ENCODE data around the gene TDRD12. TPM values are rescaled to one million over a fixed set of nuclear protein-coding genes. Genes with fewer than 3 reads are reported as not detected.
"Not testable (repeated sequence)": the region's sequence is repeated elsewhere in the genome, so short reads cannot be mapped to it uniquely, and the experiment has no call there.

The TDRD12 gene
- total and polyA plus RNA-seq, 4 donors, result 0.40 to 0.93 (median 0.67) TPM

DNA sequence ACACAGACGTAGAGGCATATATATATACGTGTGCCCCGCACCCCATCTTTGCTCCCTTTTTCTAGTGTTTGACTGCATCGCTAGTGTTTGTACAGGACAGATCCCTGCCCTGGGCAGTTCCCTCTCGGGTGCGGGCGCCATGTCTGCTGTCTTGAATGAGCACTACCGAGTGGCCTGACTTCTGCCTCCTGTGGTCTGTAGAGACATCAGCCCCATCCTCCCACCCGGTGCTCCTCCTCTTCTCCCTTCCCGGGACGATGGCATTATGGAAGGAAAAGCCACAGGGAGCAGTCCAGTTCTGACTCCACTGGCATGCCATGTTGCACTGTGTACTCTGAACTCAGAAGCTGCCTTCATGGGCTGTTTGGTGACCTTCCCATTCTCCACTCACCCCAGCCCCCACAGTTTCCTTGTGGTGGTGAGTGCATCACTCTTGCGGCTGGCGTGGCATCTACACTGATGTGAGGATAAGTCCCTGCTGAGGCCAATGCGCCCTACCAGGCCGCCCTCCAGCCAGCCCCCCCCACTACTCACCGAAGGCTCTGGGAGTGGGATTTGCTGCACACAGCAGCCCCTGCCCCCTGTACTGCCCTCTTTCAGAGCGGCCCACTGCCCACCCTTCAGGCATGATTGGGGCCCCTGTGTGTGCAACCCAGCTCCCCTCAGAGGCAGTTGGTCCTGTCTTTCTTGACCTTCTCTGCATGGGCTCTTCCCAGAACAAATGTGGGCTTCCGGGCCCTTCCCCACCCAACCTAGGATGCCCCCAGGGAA is 25.2 kb downstream of the TDRD12 start:
- Histone ChIP-seq H3K36me3 (ENCODE audit: control insufficient read depth, insufficient read depth, low read length) (no peaks in the 10 kb centered on the region), H3K4me1 (ENCODE audit: control insufficient read depth, insufficient read depth, low read length) (peaks cover 12% of the 10 kb centered on the region), H3K27me3 (ENCODE audit: control insufficient read depth, insufficient read depth, low read length) (no peaks in the 10 kb centered on the region), H3K4me3 (ENCODE audit: low read depth, low read length) (no peak overlapping the region), H3K27ac (ENCODE audit: low read depth, low read length) (no peak overlapping the region), H3K9me3 (ENCODE audit: control insufficient read depth, insufficient read depth, low read length) (no peaks in the 10 kb centered on the region)
- no peak for DNase-seq (ENCODE audit: low read depth in 4 of 6, low spot score in 6 of 6)
- 95% methylated on average over 9 of the region's 18 CpGs for WGBS (ENCODE audit: insufficient coverage)

GRCh38 chr19:32745594-32746251 is 26.2 kb downstream of the TDRD12 start:
- H3K27ac ChIP-seq (ENCODE audit: low read depth, low read length); H3K27me3 ChIP-seq (ENCODE audit: control insufficient read depth, insufficient read depth, low read length); H3K36me3 ChIP-seq (ENCODE audit: control insufficient read depth, insufficient read depth, low read length); H3K9me3 ChIP-seq (ENCODE audit: control insufficient read depth, insufficient read depth, low read length); H3K4me3 ChIP-seq (ENCODE audit: low read depth, low read length): not testable (repeated sequence)
- 39% methylated on average over 2 of the region's 2 CpGs for WGBS (ENCODE audit: insufficient coverage)
- DNase-seq (ENCODE audit: low read depth in 4 of 6, low spot score in 6 of 6), result peak in 1 of 6 donors; percentile 50
- H3K4me1 ChIP-seq (ENCODE audit: control insufficient read depth, insufficient read depth, low read length), result peaks cover 12% of the 10 kb centered on the region

DNA sequence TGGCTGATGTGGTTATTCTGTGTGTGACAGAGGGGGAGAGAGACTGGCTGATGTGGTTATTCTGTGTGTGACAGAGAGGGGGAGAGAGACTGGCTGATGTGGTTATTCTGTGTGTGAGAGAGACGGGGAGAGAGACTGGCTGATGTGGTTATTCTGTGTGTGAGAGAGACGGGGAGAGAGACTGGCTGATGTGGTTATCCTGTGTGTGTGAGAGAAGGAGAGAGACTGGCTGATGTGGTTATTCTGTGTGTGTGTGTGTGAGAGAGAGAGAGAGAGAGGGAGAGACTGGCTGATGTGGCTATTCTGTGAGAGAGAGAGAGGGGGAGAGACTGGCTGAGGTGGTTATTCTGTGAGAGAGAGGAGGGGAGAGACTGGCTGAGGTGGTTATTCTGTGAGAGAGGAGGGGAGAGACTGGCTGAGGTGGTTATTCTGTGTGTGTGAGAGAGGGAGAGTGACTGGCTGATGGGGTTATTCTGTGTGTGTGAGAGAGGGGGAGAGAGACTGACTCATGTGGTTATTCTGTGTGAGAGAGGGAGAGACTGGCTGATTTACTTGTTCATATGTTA is 27.1 kb downstream of the TDRD12 start:
- not testable (repeated sequence) for H3K9me3 ChIP-seq (ENCODE audit: control insufficient read depth, insufficient read depth, low read length); H3K27ac ChIP-seq (ENCODE audit: low read depth, low read length); H3K36me3 ChIP-seq (ENCODE audit: control insufficient read depth, insufficient read depth, low read length); H3K27me3 ChIP-seq (ENCODE audit: control insufficient read depth, insufficient read depth, low read length); H3K4me3 ChIP-seq (ENCODE audit: low read depth, low read length)
- H3K4me1 ChIP-seq (ENCODE audit: control insufficient read depth, insufficient read depth, low read length), result peaks cover 12% of the 10 kb centered on the region
- 16% methylated on average over 2 of the region's 2 CpGs for WGBS (ENCODE audit: insufficient coverage)
- DNase-seq (ENCODE audit: low read depth in 4 of 6, low spot score in 6 of 6), result peak in 2 of 6 donors; percentile 24 to 84

DNA sequence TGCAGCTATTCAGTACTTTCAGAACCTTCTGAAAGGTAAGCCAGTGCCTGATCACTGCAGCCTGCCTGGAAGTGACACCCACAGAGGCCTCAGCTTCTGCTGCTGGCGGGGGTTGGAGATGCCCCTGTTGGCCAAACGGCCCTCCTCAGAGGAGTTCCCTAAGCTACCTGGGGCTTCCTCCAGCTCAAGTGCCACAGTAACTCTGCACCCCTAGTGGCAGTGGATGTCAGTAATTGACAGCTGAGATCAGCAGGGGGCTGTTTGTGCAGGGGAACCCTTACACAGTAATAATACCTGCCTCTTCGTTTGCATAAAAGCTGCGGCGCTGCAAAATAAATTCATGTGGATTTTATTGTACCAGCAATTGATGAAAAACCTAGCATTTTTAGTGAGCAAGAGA is 28.9 kb downstream of the TDRD12 start:
- WGBS (ENCODE audit: insufficient coverage), result 17% methylated on average over 2 of the region's 5 CpGs
- Histone ChIP-seq H3K9me3 (ENCODE audit: control insufficient read depth, insufficient read depth, low read length) (no peaks in the 10 kb centered on the region), H3K4me1 (ENCODE audit: control insufficient read depth, insufficient read depth, low read length) (peaks cover 12% of the 10 kb centered on the region), H3K36me3 (ENCODE audit: control insufficient read depth, insufficient read depth, low read length) (no peaks in the 10 kb centered on the region), H3K27ac (ENCODE audit: low read depth, low read length) (no peak overlapping the region), H3K4me3 (ENCODE audit: low read depth, low read length) (no peak overlapping the region), H3K27me3 (ENCODE audit: control insufficient read depth, insufficient read depth, low read length) (no peaks in the 10 kb centered on the region)
- peak in 1 of 6 donors; percentile 37 for DNase-seq (ENCODE audit: low read depth in 4 of 6, low spot score in 6 of 6)

DNA sequence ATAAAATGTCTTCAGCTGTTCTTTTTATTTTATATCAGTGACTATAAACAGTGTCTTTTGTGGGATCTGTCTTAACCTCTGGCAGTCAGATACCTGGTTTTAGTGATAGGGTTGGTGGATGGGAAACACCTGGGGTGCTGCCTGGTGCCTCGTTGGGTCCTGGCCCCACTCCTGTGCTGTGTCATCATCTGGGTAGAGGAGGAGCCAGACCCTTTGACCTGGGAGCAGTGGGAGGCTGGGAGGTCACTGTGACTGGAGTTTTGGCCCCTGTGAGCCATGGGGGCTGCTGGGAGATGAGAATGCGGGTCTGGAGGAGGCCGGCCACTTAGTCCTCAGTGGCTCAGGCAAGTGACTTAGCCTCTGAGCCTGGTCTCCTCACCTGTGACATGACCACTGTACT is 29.4 kb downstream of the TDRD12 start:
- Histone ChIP-seq H3K27ac (ENCODE audit: low read depth, low read length) (no peak overlapping the region), H3K9me3 (ENCODE audit: control insufficient read depth, insufficient read depth, low read length) (no peaks in the 10 kb centered on the region), H3K36me3 (ENCODE audit: control insufficient read depth, insufficient read depth, low read length) (no peaks in the 10 kb centered on the region), H3K27me3 (ENCODE audit: control insufficient read depth, insufficient read depth, low read length) (no peaks in the 10 kb centered on the region), H3K4me1 (ENCODE audit: control insufficient read depth, insufficient read depth, low read length) (peaks cover 12% of the 10 kb centered on the region), H3K4me3 (ENCODE audit: low read depth, low read length) (no peak overlapping the region)
- 72% methylated on average over 3 of the region's 3 CpGs for WGBS (ENCODE audit: insufficient coverage)
- DNase-seq (ENCODE audit: low read depth in 4 of 6, low spot score in 6 of 6), result no peak

DNA sequence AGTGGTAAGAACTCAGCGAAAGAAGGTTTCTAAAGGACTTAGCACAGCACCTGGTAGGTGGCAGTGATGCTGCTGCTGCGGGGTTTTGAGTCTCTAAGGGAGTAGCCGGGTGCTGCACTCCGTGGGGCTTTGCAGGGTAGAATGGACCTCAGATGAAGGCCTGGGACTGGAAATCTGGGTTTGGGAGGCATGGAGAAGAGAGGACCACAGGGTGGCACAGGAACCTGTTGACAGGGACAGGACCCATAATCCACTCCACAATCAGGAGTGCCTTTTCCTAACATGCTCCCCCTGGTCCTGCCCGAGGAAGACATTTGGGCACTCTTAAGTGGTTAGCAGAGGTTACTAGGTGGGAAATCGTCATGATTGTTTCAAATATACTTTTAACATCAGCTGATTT is 29.8 kb downstream of the TDRD12 start:
- H3K4me1 ChIP-seq (ENCODE audit: control insufficient read depth, insufficient read depth, low read length), result peaks cover 12% of the 10 kb centered on the region
- H3K36me3 ChIP-seq (ENCODE audit: control insufficient read depth, insufficient read depth, low read length), result no peaks in the 10 kb centered on the region
- no peaks in the 10 kb centered on the region for H3K9me3 ChIP-seq (ENCODE audit: control insufficient read depth, insufficient read depth, low read length)
- H3K4me3 ChIP-seq (ENCODE audit: low read depth, low read length), result no peak overlapping the region
- H3K27me3 ChIP-seq (ENCODE audit: control insufficient read depth, insufficient read depth, low read length), result no peaks in the 10 kb centered on the region
- WGBS (ENCODE audit: insufficient coverage), result 94% methylated on average over 4 of the region's 6 CpGs
- no peak for DNase-seq (ENCODE audit: low read depth in 4 of 6, low spot score in 6 of 6)
- H3K27ac ChIP-seq (ENCODE audit: low read depth, low read length), result no peak overlapping the region

- no CpG with 5 or more reads among the region's 4 CpGs for WGBS (ENCODE audit: insufficient coverage)
- no peaks in the 10 kb centered on the region for H3K27me3 ChIP-seq (ENCODE audit: control insufficient read depth, insufficient read depth, low read length)
- H3K27ac ChIP-seq (ENCODE audit: low read depth, low read length), result no peak overlapping the region
- no peaks in the 10 kb centered on the region for H3K9me3 ChIP-seq (ENCODE audit: control insufficient read depth, insufficient read depth, low read length)
- no peaks in the 10 kb centered on the region for H3K36me3 ChIP-seq (ENCODE audit: control insufficient read depth, insufficient read depth, low read length)
- H3K4me1 ChIP-seq (ENCODE audit: control insufficient read depth, insufficient read depth, low read length), result peaks cover 4% of the 10 kb centered on the region
- DNase-seq (ENCODE audit: low read depth in 4 of 6, low spot score in 6 of 6), result no peak
- no peak overlapping the region for H3K4me3 ChIP-seq (ENCODE audit: low read depth, low read length)
These were observed 31.0 kb downstream of the TDRD12 start for GRCh38 chr19:32750441-32751055.

GRCh38 chr19:32751066-32751465 is 31.5 kb downstream of the TDRD12 start:
- Histone ChIP-seq H3K27me3 (ENCODE audit: control insufficient read depth, insufficient read depth, low read length) (no peaks in the 10 kb centered on the region), H3K9me3 (ENCODE audit: control insufficient read depth, insufficient read depth, low read length) (no peaks in the 10 kb centered on the region), H3K36me3 (ENCODE audit: control insufficient read depth, insufficient read depth, low read length) (no peaks in the 10 kb centered on the region), H3K27ac (ENCODE audit: low read depth, low read length) (no peak overlapping the region), H3K4me3 (ENCODE audit: low read depth, low read length) (no peak overlapping the region), H3K4me1 (ENCODE audit: control insufficient read depth, insufficient read depth, low read length) (peaks cover 4% of the 10 kb centered on the region)
- DNase-seq (ENCODE audit: low read depth in 4 of 6, low spot score in 6 of 6), result no peak
- WGBS (ENCODE audit: insufficient coverage), result 33% methylated on average over 1 of the region's 2 CpGs

GRCh38 chr19:32757189-32757588 is 37.6 kb downstream of the TDRD12 start:
- Histone ChIP-seq H3K27ac (ENCODE audit: low read depth, low read length) (no peak overlapping the region), H3K4me3 (ENCODE audit: low read depth, low read length) (no peak overlapping the region), H3K9me3 (ENCODE audit: control insufficient read depth, insufficient read depth, low read length) (no peaks in the 10 kb centered on the region), H3K36me3 (ENCODE audit: control insufficient read depth, insufficient read depth, low read length) (no peaks in the 10 kb centered on the region), H3K4me1 (ENCODE audit: control insufficient read depth, insufficient read depth, low read length) (no peaks in the 10 kb centered on the region), H3K27me3 (ENCODE audit: control insufficient read depth, insufficient read depth, low read length) (no peaks in the 10 kb centered on the region)
- no peak for DNase-seq (ENCODE audit: low read depth in 4 of 6, low spot score in 6 of 6)
- WGBS (ENCODE audit: insufficient coverage), result no CpG with 5 or more reads among the region's 3 CpGs

All from spinal cord (tissue), 10 donors.